Heart left ventricle (tissue), 13 donors: ENCODE results near the gene C2CD4A.

ENCODE experiments used
- POLR2A ChIP-seq, 2 donors: fragments of 450-650 bp; IDR thresholded peaks; one replicate each; pipeline ENCODE4 v1.6.1; 2017; ENCODE audit warnings: antibody characterized with exemption in 2 of 2, mild to moderate bottlenecking in 2 of 2, moderate library complexity in 2 of 2
- TF ChIP-seq, protein P1 (sequence below), 12 donors: fragments of 200-600 bp; sonication (generic) in 4 of 12; IDR thresholded peaks; one replicate each; pipeline versions ENCODE4 v1.5.0 to v1.8.0; 2018 to 2022; ENCODE audit warnings: antibody characterized with exemption in 12 of 12, mild to moderate bottlenecking in 5 of 12
- donor health status: ischemic (EF 13 %, LVEDD 7.1; RV severe dilation, severe dysfunction).
- donor health status: DM: no; HTN: yes; CAD: no.
- donor health status: DM: no; HTN: no; CAD: no.
- donor health status: ischemic (EF 25% LVEDD 6.9; RV normal size, moderate dysfunction).
- donor health status: ischemic (EF 25% LVEDD 5.7; RV mildly dilated, moderate dysfunction).
- donor health status: ischemic (EF 35%, LVEDD 5.7; RV mildly dilated, moderate dysfunction).
- donor health status: nonischemic (EF 11% LVEDD 7.7; RV severe dilation, severe dysfunction).
- donor health status: DM: yes; HTN: yes; CAD: no.
- donor health status: PGD.
- donor health status: ischemic (EF 29% LVEDD 5.4; RV normal size, mild dysfunction).
- donor health status: nonischemic (EF 23%, LVEDD 6.1; RV moderate dilation, normal function).

DNA sequence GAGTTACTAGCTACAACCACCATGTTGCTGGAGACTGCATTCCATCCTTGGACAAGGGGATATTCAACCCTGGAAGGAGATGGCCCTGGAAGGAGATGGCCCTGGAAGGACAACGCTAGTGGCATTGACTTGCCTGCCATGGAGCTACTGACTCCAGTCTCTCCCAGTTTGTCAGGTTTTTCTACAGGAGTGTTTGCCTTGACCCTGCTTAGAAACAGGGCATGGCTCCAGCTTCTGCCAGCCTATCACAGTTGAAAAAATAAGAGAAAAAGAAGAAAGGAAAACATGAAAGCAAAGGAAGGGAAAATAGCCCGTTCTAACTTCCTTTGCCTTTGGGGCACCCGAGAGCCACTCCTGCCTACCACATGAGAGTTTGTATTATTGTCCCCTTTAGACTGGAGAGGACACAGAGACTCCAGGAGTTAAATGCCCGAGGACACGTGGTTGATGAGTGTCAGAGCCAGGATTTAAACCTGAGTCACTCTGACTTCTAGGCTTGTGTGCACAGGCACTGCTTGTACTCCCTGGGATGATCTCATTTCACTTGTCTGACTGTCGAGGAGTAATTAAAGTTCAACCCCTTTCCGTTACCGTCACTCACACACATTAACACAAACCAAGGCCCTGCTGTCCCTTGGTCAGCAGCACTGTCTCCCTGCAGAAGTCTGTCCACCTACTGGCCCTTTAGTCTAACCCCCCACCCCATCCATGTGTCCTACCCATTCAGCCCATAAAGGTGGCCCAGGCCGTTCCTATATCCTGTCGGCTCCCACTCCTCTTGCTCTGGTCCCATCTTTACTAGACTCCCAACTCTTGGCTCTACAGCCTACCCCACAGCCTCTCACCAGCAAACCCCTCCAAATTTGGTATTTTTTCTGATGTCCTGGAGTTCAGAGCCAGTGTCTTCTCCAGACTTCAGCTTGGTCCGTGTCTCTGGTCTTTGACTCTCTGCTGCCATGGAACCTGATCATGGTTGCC is 46.1 kb downstream of the C2CD4A start:
- no peak for TF ChIP-seq POLR2A (IDR thresholded peaks at IDR 0.05)
- TF ChIP-seq, protein P1, sequence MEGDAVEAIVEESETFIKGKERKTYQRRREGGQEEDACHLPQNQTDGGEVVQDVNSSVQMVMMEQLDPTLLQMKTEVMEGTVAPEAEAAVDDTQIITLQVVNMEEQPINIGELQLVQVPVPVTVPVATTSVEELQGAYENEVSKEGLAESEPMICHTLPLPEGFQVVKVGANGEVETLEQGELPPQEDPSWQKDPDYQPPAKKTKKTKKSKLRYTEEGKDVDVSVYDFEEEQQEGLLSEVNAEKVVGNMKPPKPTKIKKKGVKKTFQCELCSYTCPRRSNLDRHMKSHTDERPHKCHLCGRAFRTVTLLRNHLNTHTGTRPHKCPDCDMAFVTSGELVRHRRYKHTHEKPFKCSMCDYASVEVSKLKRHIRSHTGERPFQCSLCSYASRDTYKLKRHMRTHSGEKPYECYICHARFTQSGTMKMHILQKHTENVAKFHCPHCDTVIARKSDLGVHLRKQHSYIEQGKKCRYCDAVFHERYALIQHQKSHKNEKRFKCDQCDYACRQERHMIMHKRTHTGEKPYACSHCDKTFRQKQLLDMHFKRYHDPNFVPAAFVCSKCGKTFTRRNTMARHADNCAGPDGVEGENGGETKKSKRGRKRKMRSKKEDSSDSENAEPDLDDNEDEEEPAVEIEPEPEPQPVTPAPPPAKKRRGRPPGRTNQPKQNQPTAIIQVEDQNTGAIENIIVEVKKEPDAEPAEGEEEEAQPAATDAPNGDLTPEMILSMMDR (IDR thresholded peaks at IDR 0.05), result no peak
